GM19099 (cell line): ENCODE data around the gene PCDHGA12.

ENCODE experiments used
- POLR2A ChIP-seq: IDR thresholded peaks from 3 replicates; pipeline ENCODE4 v1.6.1; 2011; ENCODE audit warnings: low read depth; ENCODE audit not compliant: insufficient read length; ENCODE audit errors: extremely low read depth

PCDHGA12 gene

DNA sequence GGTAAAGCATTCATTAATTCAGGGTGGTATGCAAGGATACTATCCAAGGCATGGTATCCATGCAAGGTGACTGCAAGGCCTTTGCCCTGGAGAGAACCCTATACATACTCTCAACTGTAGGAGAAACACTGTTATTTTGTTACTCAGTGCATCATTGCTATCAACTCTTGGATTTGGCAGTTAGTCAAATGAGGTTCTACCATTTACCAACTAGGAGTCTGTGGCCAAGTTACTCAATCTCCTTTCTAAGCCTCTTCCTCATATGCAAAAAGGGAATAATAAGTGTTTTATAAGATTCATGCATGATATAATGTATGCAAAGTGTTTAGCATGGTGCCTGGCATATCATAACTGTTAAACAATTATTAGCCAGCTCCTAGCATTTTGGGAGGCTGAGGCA is 49.5 kb downstream of the PCDHGA12 start:
- no peak for TF ChIP-seq POLR2A
